GM21737 (cell line): Measurements from ENCODE around the gene ELF2.
"Not testable (repeated sequence)": the region's sequence is repeated elsewhere in the genome, so short reads cannot be mapped to it uniquely, and the experiment has no call there.

Experiments used
- ATAC-seq: cut with Tn5 transposase; IDR thresholded peaks from one replicate; pipeline ENCODE4 v1.9.1; 2021; ENCODE audit warnings: mild to moderate bottlenecking, moderate library complexity; ENCODE audit not compliant: unreplicated experiment

ELF2 gene

DNA sequence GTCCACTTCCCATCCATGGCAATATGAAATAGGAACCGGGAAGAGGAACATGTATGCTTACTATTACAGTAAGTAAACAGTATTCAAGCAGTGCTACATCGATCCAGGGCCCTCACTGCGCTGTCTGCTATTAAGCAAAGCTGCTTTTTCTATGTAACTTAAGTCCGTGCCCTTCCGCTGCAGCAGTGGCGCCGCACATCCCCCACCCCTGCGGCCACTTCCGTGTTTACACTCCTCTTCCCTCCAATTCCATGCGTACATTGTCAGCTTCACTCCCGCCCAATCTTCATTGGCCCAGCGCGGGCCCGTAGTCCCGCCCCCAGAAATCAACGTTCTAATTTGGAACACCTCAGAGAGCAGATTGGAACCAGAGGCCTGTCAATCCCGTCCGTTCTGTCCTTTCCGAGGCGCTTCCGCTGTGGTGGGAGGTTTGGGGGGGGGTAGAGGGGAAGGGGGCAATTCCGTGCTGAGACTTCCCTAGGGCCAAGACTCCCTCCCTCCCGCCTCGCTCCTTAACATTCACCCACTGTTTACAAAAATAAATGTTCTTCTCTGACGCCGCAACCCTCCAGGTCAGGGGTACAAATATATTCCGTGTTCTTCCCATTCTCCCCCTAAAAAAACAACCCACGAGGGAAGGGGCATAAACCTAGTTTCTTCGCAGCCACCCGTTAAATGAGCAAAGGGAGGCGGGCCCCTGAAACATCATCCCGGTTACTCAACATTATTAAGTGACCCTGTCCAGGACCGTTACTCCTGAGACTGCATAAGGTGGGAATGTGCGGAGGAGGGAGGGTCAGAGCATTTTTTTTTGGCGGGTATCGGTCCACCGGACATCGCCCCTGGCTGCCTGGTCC is 94.0 kb downstream of the ELF2 start:
- peak; percentile 89 for ATAC-seq

DNA sequence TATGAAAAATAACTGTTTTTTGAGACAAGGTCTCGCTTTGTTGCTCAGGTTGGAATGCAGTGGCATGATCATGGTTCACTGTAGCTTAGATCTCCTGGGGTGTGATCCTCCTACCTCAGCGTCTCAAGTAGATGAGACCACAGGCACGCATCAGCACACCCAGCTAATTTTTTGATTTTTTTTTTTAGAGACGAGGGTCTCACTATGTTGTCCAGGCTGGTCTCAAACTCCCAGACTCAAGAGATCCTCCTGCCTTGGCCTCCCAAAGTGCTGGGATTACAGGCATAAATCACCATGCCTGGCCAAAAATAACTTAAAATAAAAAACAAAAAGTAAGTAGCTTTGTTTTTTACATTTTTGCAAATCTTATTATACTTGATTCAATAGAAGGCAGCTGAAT is 98.1 kb downstream of the ELF2 start:
- ATAC-seq = no peak

- ATAC-seq = no peak
Observed at GRCh38 chr4:139077567-139078355, 99.3 kb downstream of the ELF2 start.

DNA sequence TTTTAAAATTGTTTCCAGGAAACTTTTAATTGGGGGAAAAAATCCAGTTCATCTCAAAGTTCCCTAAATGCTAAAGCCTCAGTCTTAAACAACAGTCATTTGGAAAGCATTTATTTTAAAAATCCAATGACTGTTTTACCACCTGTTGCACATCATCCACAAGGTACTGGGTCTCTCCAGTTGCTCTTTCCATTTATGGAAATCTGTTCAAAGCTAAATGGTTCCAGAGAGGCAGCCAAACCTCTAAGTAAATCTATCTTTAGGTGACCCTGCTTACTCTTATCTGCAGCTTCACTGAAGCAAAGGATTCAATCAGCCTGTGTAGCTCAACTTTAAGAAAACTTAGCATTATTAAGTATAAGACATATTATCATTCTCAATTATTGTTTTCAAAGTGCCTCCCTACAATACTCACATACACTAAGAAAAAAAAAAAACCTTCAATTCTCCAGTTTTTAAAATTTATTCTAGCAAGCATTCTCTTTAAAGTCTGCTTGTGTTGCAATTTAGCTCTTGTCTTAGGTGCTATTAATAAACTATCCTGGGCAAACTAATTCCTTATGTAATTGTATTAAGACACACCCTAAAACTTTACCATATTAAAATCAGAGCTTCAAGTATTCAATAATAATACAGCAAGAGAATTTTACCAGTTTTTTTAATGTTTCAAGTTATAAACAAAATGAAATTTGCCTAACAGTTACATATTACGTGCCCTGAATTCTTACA is 100.8 kb downstream of the ELF2 start:
- no peak for ATAC-seq

GRCh38 chr4:139060591-139060990 is 116.4 kb downstream of the ELF2 start:
- no peak for ATAC-seq

GRCh38 chr4:139059026-139059425 is 118.0 kb downstream of the ELF2 start:
- ATAC-seq = not testable (repeated sequence)

DNA sequence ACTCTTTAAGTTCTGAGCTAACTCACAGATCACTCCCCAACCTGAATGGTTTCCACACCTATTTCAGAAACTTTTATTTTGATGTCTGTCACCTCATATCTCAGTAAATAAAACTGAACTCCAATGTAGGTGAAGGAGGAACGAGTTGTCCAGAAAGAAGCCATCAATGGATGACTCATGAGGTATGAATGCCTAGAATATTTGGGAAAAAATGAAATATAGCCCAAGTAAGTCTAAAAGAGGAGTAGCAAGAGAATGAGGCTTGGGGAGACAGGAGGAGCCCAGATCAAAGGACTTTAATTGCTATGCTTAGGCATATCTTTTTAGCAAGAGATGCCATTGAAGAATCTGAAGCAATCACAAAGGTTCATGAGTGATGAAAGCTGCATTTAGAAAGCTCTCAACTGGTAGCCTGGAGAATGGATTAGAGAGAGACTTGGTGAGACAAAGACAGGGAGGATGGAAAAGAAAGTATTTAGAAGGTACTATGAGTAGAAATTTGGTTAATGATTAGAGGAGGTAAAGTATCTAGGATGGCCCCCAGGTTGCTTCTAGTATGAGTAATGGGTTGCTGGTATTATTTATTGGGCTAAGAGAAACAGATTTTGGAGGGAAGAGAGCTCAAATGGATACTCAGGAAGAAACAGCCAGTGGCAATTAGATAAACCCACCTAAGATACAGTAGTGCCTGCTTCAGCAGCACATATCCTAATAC is 122.1 kb downstream of the ELF2 start:
- ATAC-seq = no peak

DNA sequence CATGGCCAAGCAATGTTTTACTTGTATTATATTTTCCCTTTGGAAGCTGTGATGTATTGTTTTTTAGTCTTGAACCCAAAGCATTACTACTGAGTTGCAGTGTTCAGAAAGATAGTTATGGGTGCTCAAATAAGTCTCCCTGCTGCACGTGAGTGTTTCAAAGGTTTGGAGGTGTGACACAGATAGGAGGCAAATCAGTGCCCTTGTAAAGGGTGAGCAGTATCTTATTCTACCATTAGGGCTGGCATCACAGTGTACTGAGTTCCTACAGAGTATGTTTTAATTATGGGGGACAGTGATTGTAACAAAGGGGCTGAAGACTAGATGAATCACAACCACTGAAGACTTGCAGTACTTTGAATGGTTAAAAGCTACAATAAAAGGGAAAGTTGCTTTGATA is 123.1 kb downstream of the ELF2 start:
- no peak for ATAC-seq

DNA sequence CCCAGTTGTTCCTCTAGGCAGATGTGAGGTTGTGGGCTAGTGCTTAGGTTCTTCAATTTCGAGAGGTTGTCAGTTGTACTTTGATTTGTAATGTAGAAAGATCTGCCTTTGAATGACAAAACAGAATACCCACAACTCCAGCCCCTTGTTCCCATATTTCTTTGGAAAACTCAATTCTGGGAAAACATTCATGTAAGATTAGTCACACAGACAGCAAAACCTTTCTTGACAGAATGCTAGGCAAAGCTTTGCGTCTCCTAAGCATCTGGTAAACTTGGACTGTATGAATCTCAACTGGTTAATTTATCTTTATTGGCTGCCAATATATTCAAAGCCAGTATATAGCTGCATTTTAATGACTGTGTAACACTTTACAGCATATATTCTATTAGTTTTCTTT is 126.6 kb downstream of the ELF2 start:
- ATAC-seq = no peak

DNA sequence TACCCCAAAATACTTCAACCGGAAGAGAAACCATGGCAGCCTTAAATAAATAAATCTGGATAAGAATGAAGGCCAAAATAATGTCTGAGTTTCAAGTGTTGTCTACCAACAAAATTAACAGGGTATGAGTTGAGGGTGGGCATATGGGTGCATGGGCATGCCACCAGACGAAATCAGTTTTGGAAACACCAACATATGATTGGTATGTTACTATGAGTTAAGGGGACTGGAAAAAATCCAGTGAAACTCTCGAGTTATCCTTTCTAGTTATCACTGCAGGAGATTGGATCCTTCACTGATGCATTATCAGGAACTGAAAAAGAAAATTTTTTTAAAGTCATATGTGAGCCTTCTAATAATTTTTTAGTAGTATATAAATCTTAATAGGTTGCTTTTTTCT is 129.0 kb downstream of the ELF2 start:
- ATAC-seq = no peak

- ATAC-seq = no peak
Observed at GRCh38 chr4:139044291-139044690, 132.7 kb downstream of the ELF2 start.

- no peak for ATAC-seq
Observed at GRCh38 chr4:139042981-139043460, 134.0 kb downstream of the ELF2 start.

GRCh38 chr4:139038874-139039443 is 138.1 kb downstream of the ELF2 start:
- ATAC-seq = no peak

DNA sequence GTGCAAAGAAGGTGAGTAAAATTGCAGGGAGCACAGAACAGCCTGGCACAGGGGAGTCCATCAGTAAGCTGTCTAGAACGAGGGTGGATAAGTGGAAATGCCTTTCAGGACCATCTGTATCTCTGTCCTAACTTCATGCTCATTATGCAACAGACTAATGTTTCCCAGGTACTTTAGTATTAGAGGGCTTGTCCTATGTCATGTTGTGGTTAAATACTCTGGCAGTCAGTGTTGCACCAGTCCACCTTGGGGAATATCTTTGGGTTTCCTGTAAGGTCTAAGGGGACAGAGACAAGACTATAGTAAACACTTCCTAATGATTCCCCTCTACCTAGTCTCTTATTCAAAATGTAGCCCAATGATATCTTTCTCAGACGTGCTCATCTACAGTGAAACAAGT is 140.1 kb downstream of the ELF2 start:
- no peak for ATAC-seq

- ATAC-seq = no peak
Observed at GRCh38 chr4:139035650-139036049, 141.4 kb downstream of the ELF2 start.

DNA sequence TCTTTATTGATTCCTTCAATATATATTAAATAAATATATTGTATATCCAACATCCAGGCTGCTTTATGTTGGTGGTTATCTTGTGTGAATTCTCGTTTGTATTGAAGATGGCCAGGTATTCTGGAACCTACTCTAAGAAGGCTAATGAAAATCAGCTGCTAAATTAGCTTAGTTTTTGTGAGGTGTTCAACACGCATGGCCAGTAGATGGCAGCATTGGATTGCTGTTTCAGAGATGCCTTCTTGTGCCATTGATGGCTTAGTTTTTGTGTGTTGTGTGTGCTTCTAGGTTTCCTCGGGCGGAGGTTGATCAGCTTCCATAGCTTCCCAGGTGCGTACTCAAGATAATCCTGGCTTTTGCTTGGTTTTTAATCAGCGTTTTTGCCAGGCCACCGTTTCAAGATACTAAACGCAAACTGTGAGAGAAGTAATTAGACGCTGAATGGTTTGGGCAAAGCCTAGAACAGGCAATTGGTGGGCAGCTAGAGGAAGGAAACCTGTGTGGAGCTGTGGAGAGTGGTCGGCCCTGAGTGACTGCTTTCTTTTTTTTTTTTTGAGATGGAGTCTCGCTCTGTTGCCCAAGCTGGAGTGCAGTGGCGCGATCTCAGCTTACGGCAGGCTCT is 146.3 kb downstream of the ELF2 start:
- ATAC-seq = peak; percentile 61

GRCh38 chr4:139029866-139030363 is 147.1 kb downstream of the ELF2 start:
- ATAC-seq = not testable (repeated sequence)

DNA sequence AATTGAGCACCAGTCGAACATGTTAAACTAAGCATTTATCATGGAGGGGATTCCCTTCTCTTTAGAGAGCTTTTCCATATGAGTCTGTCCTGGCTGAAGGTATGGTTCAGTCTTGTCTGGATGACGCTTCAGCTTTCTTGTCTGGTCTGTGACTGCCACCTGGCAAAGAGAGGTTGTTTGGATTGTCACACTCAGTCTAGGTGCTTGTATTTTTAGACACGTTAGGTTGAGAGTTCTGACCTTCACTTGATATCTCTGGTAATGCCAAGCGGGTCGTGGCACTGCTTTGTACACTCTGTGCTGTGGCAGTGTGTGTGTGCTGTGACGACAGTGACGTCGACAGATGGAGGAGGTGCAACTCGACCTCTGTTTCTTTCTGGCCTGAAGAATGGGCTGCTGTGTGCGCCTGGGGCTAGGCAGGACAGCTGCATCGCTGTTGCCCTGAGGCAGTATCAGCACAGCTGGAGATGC is 148.8 kb downstream of the ELF2 start:
- ATAC-seq = no peak

DNA sequence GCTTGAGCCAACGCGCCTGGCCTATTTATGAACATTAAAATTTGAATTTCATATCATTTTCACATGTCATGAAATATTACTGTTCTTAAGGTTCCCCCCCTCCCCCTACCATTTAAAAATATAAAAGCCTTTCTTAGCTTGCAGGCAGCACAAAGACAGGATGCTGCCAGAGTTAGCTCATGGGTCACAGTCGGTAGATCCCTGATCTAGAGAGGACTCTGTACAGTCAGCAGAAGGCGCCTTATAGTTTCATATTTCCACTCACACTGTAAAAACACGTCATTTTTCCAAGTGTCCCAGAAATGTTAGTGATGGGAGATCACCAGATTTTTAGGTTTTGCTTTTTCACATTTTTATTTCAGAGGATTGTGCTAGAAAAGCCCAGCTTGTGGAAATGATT is 149.2 kb downstream of the ELF2 start:
- ATAC-seq = no peak

GRCh38 chr4:139025841-139026240 is 151.2 kb downstream of the ELF2 start:
- ATAC-seq = no peak
